HG03097 (cell line): Measurements from ENCODE around the gene PLA2G15.
A peak's percentile ranks its signal among the peaks of the same experiment; 100 is the strongest.

Experiments
- ATAC-seq: cut with Tn5 transposase; IDR thresholded peaks from one replicate; pipeline ENCODE4 v1.9.1; 2021; ENCODE audit not compliant: unreplicated experiment, low FRiP score

The PLA2G15 gene

GRCh38 chr16:68296291-68296690 is 51.1 kb downstream of the PLA2G15 start:
- no peak for ATAC-seq

- no peak for ATAC-seq
These were observed 51.5 kb downstream of the PLA2G15 start for GRCh38 chr16:68296693-68297092.

- ATAC-seq = no peak
These were observed 52.7 kb downstream of the PLA2G15 start for GRCh38 chr16:68297908-68298307.

GRCh38 chr16:68298312-68298711 is 53.1 kb downstream of the PLA2G15 start:
- ATAC-seq = no peak

- ATAC-seq = no peak
These were observed 53.9 kb downstream of the PLA2G15 start for GRCh38 chr16:68298907-68299561.

GRCh38 chr16:68299571-68300453 is 54.6 kb downstream of the PLA2G15 start:
- ATAC-seq = no peak

GRCh38 chr16:68300734-68301459 is 55.7 kb downstream of the PLA2G15 start:
- ATAC-seq = no peak

GRCh38 chr16:68306633-68307032 is 61.5 kb downstream of the PLA2G15 start:
- no peak for ATAC-seq

GRCh38 chr16:68309799-68310198 is 64.6 kb downstream of the PLA2G15 start:
- no peak for ATAC-seq

- peak; percentile 36 for ATAC-seq
These were observed 65.2 kb downstream of the PLA2G15 start for GRCh38 chr16:68310437-68310773.
